Spleen (tissue), 11 donors: ENCODE measurements around the gene NANS. TPM values are rescaled to one million over a fixed set of nuclear protein-coding genes. Genes with fewer than 3 reads are reported as not detected.
A peak's percentile ranks its signal among the peaks of the same experiment; 100 is the strongest.

Experiments
- DNase-seq: peaks from one replicate; pipeline ENCODE4 v3.0.0-alpha.2; 2020
- H3K27ac ChIP-seq, 8 donors: fragments of 200-600 bp; sonication (generic) in 7 of 8; 1 replicate in 4 of 8; 2 replicates in 4 of 8; pipeline versions ENCODE4 v1.5.0 to v1.8.0; 2016 to 2021; ENCODE audit warnings: inconsistent platforms in 4 of 8, mild to moderate bottlenecking in 4 of 8, moderate library complexity in 1 of 8
- H3K27me3 ChIP-seq, 7 donors: fragments of 200-600 bp; sonication (generic) in 6 of 7; replicated peaks in 1 of 7; 1 replicate in 4 of 7; 2 replicates in 3 of 7; pipeline versions ENCODE4 v1.5.0 to v1.8.0; 2016 to 2021; ENCODE audit warnings: inconsistent platforms in 3 of 7, mild to moderate bottlenecking in 1 of 7
- H3K36me3 ChIP-seq, 6 donors: fragments of 200-600 bp; sonication (generic) in 5 of 6; 1 replicate in 4 of 6; 2 replicates in 2 of 6; pipeline versions ENCODE4 v1.5.0 to v1.8.0; 2016 to 2021; ENCODE audit warnings: inconsistent platforms in 2 of 6
- H3K4me1 ChIP-seq, 6 donors: fragments of 200-600 bp; sonication (generic) in 5 of 6; 1 replicate in 3 of 6; 2 replicates in 3 of 6; pipeline versions ENCODE4 v1.5.0 to v1.8.0; 2016 to 2021; ENCODE audit warnings: inconsistent platforms in 3 of 6
- H3K4me3 ChIP-seq, 8 donors: fragments of 200-600 bp; sonication (generic) in 7 of 8; 1 replicate in 4 of 8; 2 replicates in 4 of 8; pipeline versions ENCODE4 v1.5.0 to v1.8.0; 2016 to 2021; ENCODE audit warnings: inconsistent platforms in 4 of 8, mild to moderate bottlenecking in 4 of 8, moderate library complexity in 2 of 8
- H3K9me3 ChIP-seq, 8 donors: fragments of 200-600 bp; sonication (generic) in 7 of 8; 1 replicate in 4 of 8; 2 replicates in 4 of 8; pipeline versions ENCODE4 v1.5.0 to v1.8.0; 2016 to 2021; ENCODE audit warnings: inconsistent platforms in 4 of 8
- CTCF ChIP-seq, 11 experiments: fragments of 200-600 bp in 7 of 11; fragments of 450-650 bp in 4 of 11; sonication (generic) in 4 of 11; IDR thresholded peaks in 8 of 11; conservative IDR thresholded peaks in 3 of 11; 1 replicate in 7 of 11; 2 replicates in 4 of 11; pipeline versions ENCODE4 v1.4.0 to v1.8.0; 2016 to 2021; ENCODE audit warnings: antibody characterized with exemption in 11 of 11, inconsistent platforms in 4 of 11, mild to moderate bottlenecking in 1 of 11
- POLR2A ChIP-seq, 3 donors: fragments of 450-650 bp; IDR thresholded peaks; one replicate each; pipeline ENCODE4 v1.5.1; 2017; ENCODE audit warnings: antibody characterized with exemption in 3 of 3, mild to moderate bottlenecking in 1 of 3
- POLR2AphosphoS5 ChIP-seq, 3 donors: sonication (generic); formaldehyde crosslinking; IDR thresholded peaks; one replicate each; pipeline ENCODE4 v1.5.1; 2017; ENCODE audit warnings: antibody characterized with exemption in 3 of 3
- WGBS, 5 donors: extraction: QIAGEN DNeasy Blood & Tissue Kit in 3 of 5; methylation state at CpG; one replicate each; pipeline versions ENCODE4 v1.1.5 to v1.1.7; 2013 to 2018; 5-methylcytosine and 5-hydroxymethylcytosine counted together
- intact Hi-C: fragments of 100-400 bp; cut with DNase I; formaldehyde crosslinking; loops from one replicate; pipeline ENCODE4 v1.15.0; 2023; ENCODE audit warnings: low total_unique reads
- polyA plus RNA-seq, 3 donors: library from polyadenylated mRNA; stranded (reverse); fragments of 200-250 nt; gene quantifications; one replicate each; pipeline ENCODE4 v1.2.1, GENCODE V29; 2013
- total RNA-seq, 7 donors: library from RNA; depleted of rRNA in 3 of 7; stranded (reverse); fragments of >200 nt in 3 of 7; fragmentation: NEBNext Ultra II Directional in 4 of 7; extraction: Animal tissue kit (Norgen Biotek cat#: 25700) in 4 of 7; gene quantifications; one replicate each; pipeline versions ENCODE4 v1.1.0 to v1.2.1, GENCODE V29; 2016 to 2021
- donor health status: healthy with polysubstance abuse.
- donor health status: DM: no; HTN: no; CAD: no; lungs with moderate emphysema.
- donor health status: DM: no; HTN: no; CAD: no.
- donor health status: Bipolar disorder and iron deficiency.
- donor health status: healthy.
- donor health status: DM: no; HTN: no; CAD: no.
- donor health status: DM: yes; HTN: yes; CAD: no.

NANS gene
- total and polyA plus RNA-seq, 10 donors: 30.6 to 87.3 (median 53.1) TPM

GRCh38 chr9:98081477-98082219 lies 25.1 kb downstream of the NANS start:
- Histone ChIP-seq H3K27me3 (no peaks in the 10 kb centered on the region), H3K36me3 (peaks cover 0 to 100% (median 69%) of the 10 kb centered on the region in 6 donors), H3K4me3 (no peak overlapping the region), H3K27ac (peak overlapping the region in 3 of 8 donors; percentile 21 to 63 (median 51)), H3K9me3 (no peaks in the 10 kb centered on the region), H3K4me1 (peaks cover 0 to 46% (median 12%) of the 10 kb centered on the region in 6 donors)
- intact Hi-C loops: no loop called here
- TF ChIP-seq POLR2AphosphoS5 (IDR thresholded peaks at IDR 0.05) (peak; percentile 7 to 45 (median 43)), CTCF (IDR thresholded peaks at IDR 0.05 in 8 of 11, conservative IDR thresholded peaks at IDR 0.05 in 3 of 11) (no peak)
- DNase-seq: peak; percentile 67
- 62 to 77% (median 63%) methylated on average over 6 of the region's 6 CpGs for WGBS, 5 donors

- whole genome bisulfite sequencing, 5 donors: 89 to 97% (median 95%) methylated on average over 2 of the region's 2 CpGs
- peaks cover 0 to 100% (median 68%) of the 10 kb centered on the region in 6 donors for H3K36me3 ChIP-seq
Observed at GRCh38 chr9:98083061-98083501, 26.5 kb downstream of the NANS start.

GRCh38 chr9:98083566-98084183 lies 27.1 kb downstream of the NANS start:
- Histone ChIP-seq H3K4me3 (no peak overlapping the region), H3K27me3 (no peaks in the 10 kb centered on the region), H3K4me1 (peaks cover 0 to 63% (median 20%) of the 10 kb centered on the region in 6 donors), H3K9me3 (no peaks in the 10 kb centered on the region), H3K27ac (peak overlapping the region in 4 of 8 donors; percentile 7 to 66 (median 32)), H3K36me3 (peaks cover 0 to 97% (median 63%) of the 10 kb centered on the region in 6 donors)
- DNase-seq: no peak
- TF ChIP-seq POLR2A (IDR thresholded peaks at IDR 0.05): no peak
- no peak for TF ChIP-seq POLR2AphosphoS5 (IDR thresholded peaks at IDR 0.05)
- TF ChIP-seq CTCF (IDR thresholded peaks at IDR 0.05 in 8 of 11, conservative IDR thresholded peaks at IDR 0.05 in 3 of 11): no peak
- 92 to 97% (median 94%) methylated on average over 7 of the region's 7 CpGs for WGBS, 5 donors
- intact Hi-C loops: no loop called here

More at GRCh38 chr9:98083061-98083501, 26.5 kb downstream of the NANS start:
- Histone ChIP-seq H3K4me1 (peaks cover 0 to 60% (median 18%) of the 10 kb centered on the region in 6 donors), H3K9me3 (no peaks in the 10 kb centered on the region), H3K4me3 (no peak overlapping the region), H3K27me3 (no peaks in the 10 kb centered on the region), H3K27ac (peak overlapping the region in 4 of 8 donors; percentile 7 to 66 (median 32))
- intact Hi-C loops: no loop called here
- no peak for DNase-seq
- TF ChIP-seq POLR2AphosphoS5 (IDR thresholded peaks at IDR 0.05) (peak in 1 of 3 donors; percentile 41), CTCF (IDR thresholded peaks at IDR 0.05 in 8 of 11, conservative IDR thresholded peaks at IDR 0.05 in 3 of 11) (no peak)

- no peak for DNase-seq
- H3K27me3 ChIP-seq: no peaks in the 10 kb centered on the region
- H3K9me3 ChIP-seq: no peaks in the 10 kb centered on the region
- H3K27ac ChIP-seq: peak overlapping the region in 2 of 8 donors; percentile 7 to 66
- WGBS, 5 donors: 84 to 98% (median 92%) methylated on average over 3 of the region's 3 CpGs
- peaks cover 0 to 63% (median 20%) of the 10 kb centered on the region in 6 donors for H3K4me1 ChIP-seq
- TF ChIP-seq POLR2A (IDR thresholded peaks at IDR 0.05) (no peak), CTCF (IDR thresholded peaks at IDR 0.05 in 8 of 11, conservative IDR thresholded peaks at IDR 0.05 in 3 of 11) (no peak), POLR2AphosphoS5 (IDR thresholded peaks at IDR 0.05) (no peak)
- intact Hi-C loops: no loop called here
- H3K4me3 ChIP-seq: no peak overlapping the region
- peaks cover 0 to 92% (median 60%) of the 10 kb centered on the region in 6 donors for H3K36me3 ChIP-seq
Observed at GRCh38 chr9:98084396-98084795, 27.9 kb downstream of the NANS start.
